ENCODE results near the gene KIAA1328. TPM values are rescaled to one million over a fixed set of nuclear protein-coding genes. Genes with fewer than 3 reads are reported as not detected.

The KIAA1328 gene
- total RNA-seq, 1 experiment from 2014 or later, result 6.2 TPM

GRCh38 chr18:37272226-37272625, 443.3 kb downstream of the KIAA1328 start:
- Histone ChIP-seq H3K9me3 (ENCODE audit: control insufficient read depth, insufficient read depth, low read depth, low read length) (no peaks in the 10 kb centered on the region), H3K36me3 (ENCODE audit: control insufficient read depth, insufficient read depth, low read length) (no peaks in the 10 kb centered on the region), H3K27me3 (ENCODE audit: control insufficient read depth, insufficient read depth, low read length) (no peaks in the 10 kb centered on the region), H3K4me3 (ENCODE audit: low read depth in 2 of 2, low read length in 2 of 2) (no peak overlapping the region), H3K27ac (ENCODE audit: low read length) (no peak overlapping the region), H3K4me1 (ENCODE audit: control insufficient read depth, insufficient read depth, low read length) (no peaks in the 10 kb centered on the region)
- DNase-seq (ENCODE audit: low read depth, low spot score) (no peak), ATAC-seq (no peak)
- ChIA-PET CTCF (no interaction called here), POLR2A (no interaction called here)
- BruUV-seq (replicated peaks), result no TSS peak
- TF ChIP-seq POLR2AphosphoS5 (IDR thresholded peaks at IDR 0.05; ENCODE audit: low read depth, low read length) (no peak), CTCF (IDR thresholded peaks at IDR 0.05) (no peak), TCF7L2 (IDR thresholded peaks at IDR 0.05; ENCODE audit: low read depth, low read length) (no peak), SIN3A (IDR thresholded peaks at IDR 0.05; ENCODE audit: borderline replicate concordance, insufficient read depth, low read depth, low read length) (no peak), REST (IDR thresholded peaks at IDR 0.05; ENCODE audit: insufficient read depth in 1 of 2, low read depth in 2 of 2, low read length in 1 of 2) (no peak)
- intact Hi-C loops (cut with micrococcal nuclease; ENCODE audit: unreplicated experiment) (no loop called here), in situ Hi-C loops (cut with HindIII; ENCODE audit: low pct_unique_long_range_greater_than_20kb, low sequenced_read_pairs) (no loop called here)

- in situ Hi-C loops (cut with HindIII; ENCODE audit: low pct_unique_long_range_greater_than_20kb, low sequenced_read_pairs) (no loop called here), intact Hi-C loops (cut with micrococcal nuclease; ENCODE audit: unreplicated experiment) (no loop called here)
- H3K4me1 ChIP-seq (ENCODE audit: control insufficient read depth, insufficient read depth, low read length), result no peaks in the 10 kb centered on the region
- H3K4me3 ChIP-seq (ENCODE audit: low read depth in 2 of 2, low read length in 2 of 2), result no peak overlapping the region
- ChIA-PET POLR2A (no interaction called here), CTCF (no interaction called here)
- TF ChIP-seq TCF7L2 (IDR thresholded peaks at IDR 0.05; ENCODE audit: low read depth, low read length) (no peak), CTCF (IDR thresholded peaks at IDR 0.05) (no peak), REST (IDR thresholded peaks at IDR 0.05; ENCODE audit: insufficient read depth in 1 of 2, low read depth in 2 of 2, low read length in 1 of 2) (no peak), POLR2AphosphoS5 (IDR thresholded peaks at IDR 0.05; ENCODE audit: low read depth, low read length) (no peak), SIN3A (IDR thresholded peaks at IDR 0.05; ENCODE audit: borderline replicate concordance, insufficient read depth, low read depth, low read length) (no peak)
- BruUV-seq (replicated peaks), result no TSS peak
- no peaks in the 10 kb centered on the region for H3K27me3 ChIP-seq (ENCODE audit: control insufficient read depth, insufficient read depth, low read length)
- H3K36me3 ChIP-seq (ENCODE audit: control insufficient read depth, insufficient read depth, low read length), result no peaks in the 10 kb centered on the region
- DNase-seq (ENCODE audit: low read depth, low spot score) (no peak), ATAC-seq (no peak)
- no peaks in the 10 kb centered on the region for H3K9me3 ChIP-seq (ENCODE audit: control insufficient read depth, insufficient read depth, low read depth, low read length)
- no peak overlapping the region for H3K27ac ChIP-seq (ENCODE audit: low read length)
These were observed 443.9 kb downstream of the KIAA1328 start for GRCh38 chr18:37272841-37273240.
